AG09319 (cell line): Measurements from ENCODE around the gene PDE8A.
"Not testable (repeated sequence)": the region's sequence is repeated elsewhere in the genome, so short reads cannot be mapped to it uniquely, and the experiment has no call there.

ENCODE experiments used
- DNase-seq: peaks from one replicate; pipeline ENCODE4 v3.0.0-alpha.2; 2010; ENCODE audit warnings: low read depth; ENCODE audit errors: extremely low read depth
- CTCF ChIP-seq: IDR thresholded peaks from 2 replicates; pipeline ENCODE4 v1.5.1; 2011; ENCODE audit warnings: low read depth, mild to moderate bottlenecking, inconsistent platforms, low read length, moderate library complexity

Gene PDE8A

GRCh38 chr15:85162237-85162636 lies 180.6 kb downstream of the PDE8A start:
- DNase-seq, result no peak
- no peak for TF ChIP-seq CTCF

- DNase-seq, result no peak
- no peak for TF ChIP-seq CTCF
Observed at GRCh38 chr15:85164841-85165466, 183.3 kb downstream of the PDE8A start.

- no peak for TF ChIP-seq CTCF
- no peak for DNase-seq
Observed at GRCh38 chr15:85167568-85167967, 185.9 kb downstream of the PDE8A start.

- no peak for DNase-seq
- peak; percentile 31 for TF ChIP-seq CTCF
Observed at GRCh38 chr15:85168642-85169173, 187.1 kb downstream of the PDE8A start.

- no peak for DNase-seq
- no peak for TF ChIP-seq CTCF
Observed at GRCh38 chr15:85171736-85172135, 190.1 kb downstream of the PDE8A start.

GRCh38 chr15:85172846-85173490 lies 191.3 kb downstream of the PDE8A start:
- no peak for TF ChIP-seq CTCF
- no peak for DNase-seq

- DNase-seq, result not testable (repeated sequence)
Observed at GRCh38 chr15:85173630-85174029, 192.0 kb downstream of the PDE8A start.
